SW 1271 (cell line): ENCODE data around the gene TDP1.
A peak's percentile ranks its signal among the peaks of the same experiment; 100 is the strongest.

ENCODE experiments used
- DNase-seq, 2 experiments: peaks; one replicate each; lab custom pipeline; 2025; lab: John Stamatoyannopoulos, UW

TDP1 gene

DNA sequence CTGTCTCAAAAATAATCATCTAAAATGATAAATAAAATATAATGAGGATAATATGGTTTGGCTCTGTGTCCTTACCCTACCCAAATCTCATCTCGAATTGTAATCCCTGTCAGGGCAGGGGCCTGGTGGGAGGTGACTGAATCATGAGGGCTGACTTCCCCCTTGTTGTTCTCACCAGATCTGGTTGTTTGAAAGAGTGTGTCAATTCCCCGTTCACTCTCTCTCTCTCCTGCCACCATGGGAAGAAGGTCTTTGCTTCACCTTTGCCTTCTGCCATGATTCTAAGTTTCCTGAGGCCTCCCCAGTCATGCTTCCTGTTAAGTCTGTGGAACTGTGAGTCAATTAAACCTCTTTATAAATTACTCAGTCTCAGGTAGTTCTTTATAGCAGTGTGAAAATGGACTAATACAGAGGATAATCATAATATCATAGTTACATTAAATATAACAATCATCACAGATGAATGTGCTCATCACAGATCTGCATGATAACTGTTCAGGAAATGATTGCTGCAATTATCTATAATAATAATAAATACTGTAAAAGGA is 13.8 kb upstream of the TDP1 start:
- DNase-seq = no peak

GRCh38 chr14:89947344-89947743 is 8.4 kb upstream of the TDP1 start:
- DNase-seq = no peak

- DNase-seq = no peak
Measured at GRCh38 chr14:89952576-89952975, 3.2 kb upstream of the TDP1 start.

DNA sequence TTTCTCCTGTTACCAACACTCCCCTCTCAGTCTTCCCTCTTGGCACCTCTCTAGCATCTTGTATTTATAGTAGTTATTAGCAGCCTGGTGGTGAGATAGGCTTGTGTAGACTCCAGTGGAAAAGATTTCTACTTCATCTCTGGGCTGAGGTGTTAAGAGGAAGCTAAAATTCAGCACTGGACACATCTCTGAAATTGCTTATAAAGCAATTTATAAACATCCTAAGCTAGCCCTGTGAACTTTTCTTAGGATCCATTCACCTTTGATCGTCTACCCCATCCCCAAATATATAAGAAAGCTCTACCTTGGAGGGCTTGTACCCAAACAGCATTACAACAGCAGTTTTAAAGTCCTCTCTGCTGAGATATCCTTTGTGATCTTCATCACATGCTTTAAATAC is 2.1 kb upstream of the TDP1 start:
- DNase-seq = no peak

GRCh38 chr14:89954070-89955021 is 1.4 kb upstream of the TDP1 start, which contains the start of gene EFCAB11:
Gene EFCAB11, minus strand, starts transcription at chr14:89954730. Its CDS starts 70 bp downstream, at chr14:89954660.
- DNase-seq = peak; percentile 97 to 99

DNA sequence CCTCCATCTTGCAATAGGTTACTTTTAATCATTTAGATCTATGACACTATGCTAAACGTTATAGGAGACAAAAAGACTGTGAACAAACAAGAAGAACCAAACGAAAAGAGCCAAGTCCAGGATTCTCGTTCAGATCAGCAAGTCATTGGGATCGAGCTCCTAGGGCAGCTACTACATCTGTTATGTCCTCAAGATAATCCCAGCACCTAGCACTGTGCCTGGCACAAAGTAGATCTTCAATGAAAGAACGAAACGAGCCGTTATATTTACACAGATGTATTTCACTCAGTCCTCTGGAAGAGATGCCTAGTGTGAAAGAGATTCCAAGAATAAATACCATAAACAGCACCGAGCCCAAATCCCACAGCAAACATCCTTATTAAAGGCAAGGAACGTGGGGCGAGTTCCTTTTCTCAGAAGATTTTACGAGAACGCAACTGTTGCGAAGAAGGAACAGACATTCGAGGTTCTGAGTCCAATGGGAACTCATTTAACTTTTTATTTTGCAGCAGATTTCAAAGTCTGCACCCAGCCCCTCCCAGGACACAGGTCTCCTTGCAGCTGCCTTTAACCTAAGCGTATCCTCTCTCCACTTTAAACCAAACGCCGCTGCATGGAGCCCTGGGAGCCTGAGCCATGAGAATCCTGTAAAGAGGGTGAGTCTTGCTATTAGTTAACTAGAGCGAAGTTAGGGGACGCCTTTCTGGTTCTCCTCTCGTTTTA is 544 bp upstream of the TDP1 start:
- no peak for DNase-seq

GRCh38 chr14:89956661-89957009 is 908 bp downstream of the TDP1 start:
- no peak for DNase-seq

DNA sequence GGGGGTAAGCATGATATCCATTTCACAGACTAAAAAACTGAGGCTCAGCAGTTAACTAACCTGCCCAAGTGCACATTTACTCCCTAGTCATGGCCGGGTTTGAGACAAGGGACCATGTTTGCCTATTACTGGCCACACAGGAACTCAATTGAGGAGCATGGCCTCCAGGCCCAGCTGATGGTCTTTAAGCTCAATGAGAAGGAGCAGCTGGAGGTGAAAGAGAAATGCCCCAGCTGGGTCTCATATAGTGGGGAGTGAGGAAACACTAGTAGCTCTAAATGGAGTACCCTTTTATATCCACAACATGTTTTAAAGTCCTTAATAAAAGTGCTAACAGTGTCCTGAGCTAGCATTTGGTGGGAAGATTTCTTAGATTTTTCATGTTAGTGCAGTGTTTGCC is 1.6 kb downstream of the TDP1 start:
- no peak for DNase-seq

DNA sequence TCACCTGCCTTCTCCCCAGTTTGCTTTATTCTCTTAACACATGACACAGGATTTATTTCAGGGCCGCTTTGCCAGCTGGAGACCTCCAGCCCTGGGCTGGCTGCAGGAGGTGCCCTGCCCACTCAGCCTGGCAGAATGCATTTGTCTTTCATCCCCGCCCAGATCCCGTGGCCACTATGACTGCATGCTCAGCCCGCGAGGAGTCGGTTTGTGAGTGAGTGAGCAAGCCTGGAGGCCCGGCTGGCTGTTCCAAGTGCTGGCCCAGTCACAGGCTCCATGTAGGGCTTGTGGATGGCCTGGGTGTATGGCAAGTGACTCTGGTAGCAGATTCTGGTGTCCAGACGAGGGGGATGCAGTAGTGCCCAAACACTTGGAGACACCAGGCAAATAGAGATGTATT is 2.1 kb downstream of the TDP1 start:
- DNase-seq = no peak

GRCh38 chr14:89958966-89959365 is 3.2 kb downstream of the TDP1 start:
- DNase-seq = no peak

- no peak for DNase-seq
Measured at GRCh38 chr14:89959853-89960445, 4.2 kb downstream of the TDP1 start.

- DNase-seq = no peak
Measured at GRCh38 chr14:89960914-89961313, 5.2 kb downstream of the TDP1 start.

- no peak for DNase-seq
Measured at GRCh38 chr14:89963288-89963978, 7.7 kb downstream of the TDP1 start.

DNA sequence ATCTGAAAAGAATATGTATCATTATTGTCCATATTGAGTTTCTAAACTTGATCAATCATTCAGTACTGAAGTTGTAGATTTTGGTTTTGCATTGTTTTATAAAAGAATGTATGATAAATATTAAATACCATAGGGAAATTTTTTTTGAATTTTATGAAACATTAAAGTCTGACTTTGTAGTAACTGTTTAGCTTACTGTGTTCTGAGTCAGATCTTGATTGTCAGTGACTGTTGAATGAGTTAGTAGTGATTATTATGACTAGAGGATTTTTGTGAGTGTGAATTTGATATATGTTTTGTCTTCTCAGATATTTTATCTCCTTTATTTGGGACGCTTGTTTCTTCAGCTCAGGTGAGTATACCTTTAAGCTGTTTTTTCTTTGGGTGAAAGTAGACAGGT is 10.1 kb downstream of the TDP1 start:
- DNase-seq = no peak

- peak in 1 of 2 experiments; percentile 57 for DNase-seq
Measured at GRCh38 chr14:89973234-89973823, 17.6 kb downstream of the TDP1 start.

DNA sequence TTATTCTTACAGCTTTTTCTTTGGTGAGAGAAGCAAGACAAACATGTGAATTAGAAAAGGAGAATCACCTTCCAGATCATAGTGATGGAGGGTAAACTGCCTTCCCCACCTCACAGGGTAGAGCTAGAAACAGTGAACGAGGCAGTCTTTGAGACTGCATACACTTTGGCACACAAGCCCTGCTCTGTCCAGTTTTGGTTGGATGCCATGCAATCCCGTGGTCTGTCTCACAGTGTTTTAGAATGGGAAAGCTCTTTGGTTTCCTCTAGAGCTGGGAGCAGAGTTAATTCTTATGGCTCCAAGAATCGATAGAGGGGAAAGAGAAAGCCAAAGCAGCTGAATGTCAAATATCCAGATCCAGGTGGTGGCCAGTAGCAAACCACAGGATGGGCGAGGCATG is 21.9 kb downstream of the TDP1 start:
- DNase-seq = no peak

GRCh38 chr14:89978656-89979055 is 22.9 kb downstream of the TDP1 start:
- no peak for DNase-seq

DNA sequence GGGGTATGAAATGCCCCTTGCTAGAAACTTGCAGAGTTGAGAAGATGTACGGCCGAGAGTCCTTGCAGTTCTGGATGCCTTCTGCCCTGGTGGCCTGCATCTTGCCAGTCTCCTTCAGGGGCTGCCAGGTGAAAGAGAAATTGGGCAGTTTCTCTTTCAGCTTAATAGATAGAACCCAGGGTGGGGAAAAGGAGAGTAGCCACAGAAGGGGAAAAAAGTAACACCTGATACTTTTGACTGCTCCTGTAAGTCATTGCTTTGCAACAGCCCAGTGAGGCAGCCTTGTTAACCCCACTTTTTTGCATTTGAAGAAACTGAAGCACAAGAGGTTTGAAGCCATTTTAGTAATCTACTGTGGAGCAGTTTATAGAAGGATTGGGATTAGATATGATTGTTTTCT is 27.6 kb downstream of the TDP1 start:
- no peak for DNase-seq

- DNase-seq = no peak
Measured at GRCh38 chr14:89986462-89987160, 30.9 kb downstream of the TDP1 start.

- DNase-seq = no peak
Measured at GRCh38 chr14:89987161-89987475, 31.4 kb downstream of the TDP1 start.

- no peak for DNase-seq
Measured at GRCh38 chr14:89988787-89989186, 33.1 kb downstream of the TDP1 start.
